Esophagus muscularis mucosa (tissue), 4 donors: Measurements from ENCODE around the gene ESCO1. TPM values are rescaled to one million over a fixed set of nuclear protein-coding genes. Genes with fewer than 3 reads are reported as not detected.
"Not testable (repeated sequence)": the region's sequence is repeated elsewhere in the genome, so short reads cannot be mapped to it uniquely, and the experiment has no call there.

ENCODE experiments used
- DNase-seq: peaks from one replicate; pipeline ENCODE4 v3.0.0-alpha.2; 2017; ENCODE audit errors: extremely low spot score
- H3K27ac ChIP-seq, 4 donors: fragments of 200-600 bp; sonication (generic); replicated peaks in 1 of 4; 1 replicate in 3 of 4; 2 replicates in 1 of 4; pipeline ENCODE4 v1.5.1; 2016 to 2019; ENCODE audit warnings: mild to moderate bottlenecking in 1 of 4
- H3K27me3 ChIP-seq, 4 donors: fragments of 200-600 bp; sonication (generic); one replicate each; pipeline versions ENCODE4 v1.5.1 to v1.6.0; 2016 to 2019
- H3K36me3 ChIP-seq, 4 donors: fragments of 200-600 bp; sonication (generic); one replicate each; pipeline ENCODE4 v1.5.1; 2016 to 2019
- H3K4me1 ChIP-seq, 4 donors: fragments of 200-600 bp; sonication (generic); one replicate each; pipeline ENCODE4 v1.5.1; 2016 to 2019
- H3K4me3 ChIP-seq, 4 donors: fragments of 200-600 bp; sonication (generic); 1 replicate in 2 of 4; 2 replicates in 2 of 4; pipeline ENCODE4 v1.5.1; 2016 to 2019; ENCODE audit warnings: mild to moderate bottlenecking in 4 of 4, moderate library complexity in 1 of 4
- H3K9me3 ChIP-seq, 4 donors: fragments of 200-600 bp; sonication (generic); 1 replicate in 3 of 4; 2 replicates in 1 of 4; pipeline ENCODE4 v1.5.1; 2016 to 2019
- CTCF ChIP-seq, 3 experiments: fragments of 200-600 bp in 2 of 3; fragments of 450-650 bp in 1 of 3; sonication (generic) in 2 of 3; IDR thresholded peaks; one replicate each; pipeline ENCODE4 v1.5.1; 2017 to 2019; ENCODE audit warnings: antibody characterized with exemption in 3 of 3, mild to moderate bottlenecking in 2 of 3, moderate library complexity in 1 of 3
- EP300 ChIP-seq: sonication (generic); formaldehyde crosslinking; IDR thresholded peaks from one replicate; pipeline ENCODE4 v1.6.1; 2017; ENCODE audit warnings: antibody characterized with exemption
- POLR2A ChIP-seq: fragments of 450-650 bp; IDR thresholded peaks from one replicate; pipeline ENCODE4 v1.6.1; 2017; ENCODE audit warnings: antibody characterized with exemption, moderate library complexity, mild to moderate bottlenecking, low read depth
- POLR2AphosphoS5 ChIP-seq, 2 donors: sonication (generic); formaldehyde crosslinking; IDR thresholded peaks; one replicate each; pipeline ENCODE4 v1.6.1; 2017; ENCODE audit warnings: antibody characterized with exemption in 2 of 2
- WGBS: methylation state at CpG from one replicate; pipeline ENCODE4 v1.1.5; 2018; 5-methylcytosine and 5-hydroxymethylcytosine counted together
- intact Hi-C: fragments of 100-400 bp; cut with DNase I; formaldehyde crosslinking; loops from one replicate; pipeline ENCODE4 v1.15.1; 2023
- total RNA-seq, 4 donors: library from RNA; depleted of rRNA; stranded (reverse); fragments of >200 nt; gene quantifications; one replicate each; pipeline versions ENCODE4 v1.1.0 to v1.2.1, GENCODE V29; 2016

Gene ESCO1
- total RNA-seq, 4 donors from 2014 or later: 12.6 to 19.5 (median 15.0) TPM

- TF ChIP-seq CTCF (IDR thresholded peaks at IDR 0.05) (peak in 1 of 3 experiments; percentile 32), POLR2AphosphoS5 (IDR thresholded peaks at IDR 0.05) (no peak)
- intact Hi-C loops: loop anchor here (5.0 to 10.0 kb wide), 2 partner anchors 115 to 142 kb away; partner anchors contain the start of gene MIB1
- Histone ChIP-seq H3K9me3 (no peaks in the 10 kb centered on the region), H3K27me3 (no peaks in the 10 kb centered on the region), H3K4me3 (peak overlapping the region; percentile 71 to 94 (median 76)), H3K27ac (peak overlapping the region; percentile 93 to 97 (median 95)), H3K4me1 (peaks cover 15 to 38% (median 25%) of the 10 kb centered on the region in 4 donors), H3K36me3 (no peaks in the 10 kb centered on the region)
- DNase-seq: peak; percentile 92
- WGBS: 3% methylated on average over 25 of the region's 67 CpGs
Measured at GRCh38 chr18:21599585-21600525, 649 bp downstream of the ESCO1 start.

GRCh38 chr18:21598726-21599584, 1.5 kb downstream of the ESCO1 start:
- 63% methylated on average over 18 of the region's 18 CpGs for WGBS
- Histone ChIP-seq H3K9me3 (no peaks in the 10 kb centered on the region), H3K4me3 (peak overlapping the region; percentile 71 to 94 (median 76)), H3K27ac (peak overlapping the region; percentile 93 to 97 (median 95)), H3K27me3 (no peaks in the 10 kb centered on the region), H3K36me3 (no peaks in the 10 kb centered on the region), H3K4me1 (peaks cover 15 to 38% (median 25%) of the 10 kb centered on the region in 4 donors)
- no peak for TF ChIP-seq CTCF (IDR thresholded peaks at IDR 0.05)
- TF ChIP-seq POLR2A: no peak
- no peak for TF ChIP-seq EP300
- TF ChIP-seq POLR2AphosphoS5 (IDR thresholded peaks at IDR 0.05): no peak
- no peak for DNase-seq
- intact Hi-C loops: no loop called here

GRCh38 chr18:21597620-21598019, 2.9 kb downstream of the ESCO1 start:
- Histone ChIP-seq H3K4me3 (no peak overlapping the region), H3K27ac (no peak overlapping the region), H3K4me1 (peaks cover 15 to 38% (median 25%) of the 10 kb centered on the region in 4 donors), H3K9me3 (no peaks in the 10 kb centered on the region), H3K36me3 (peaks cover 0 to under 1% (median 0%) of the 10 kb centered on the region in 4 donors), H3K27me3 (no peaks in the 10 kb centered on the region)
- intact Hi-C loops: no loop called here
- TF ChIP-seq POLR2A: no peak
- TF ChIP-seq CTCF (IDR thresholded peaks at IDR 0.05): no peak
- TF ChIP-seq POLR2AphosphoS5 (IDR thresholded peaks at IDR 0.05): no peak
- no peak for TF ChIP-seq EP300
- WGBS: 51% methylated on average over 1 of the region's 1 CpG
- no peak for DNase-seq

- TF ChIP-seq POLR2A (no peak), CTCF (IDR thresholded peaks at IDR 0.05) (no peak), EP300 (no peak), POLR2AphosphoS5 (IDR thresholded peaks at IDR 0.05) (no peak)
- DNase-seq: no peak
- peaks cover 0 to 5% (median 2%) of the 10 kb centered on the region in 4 donors for H3K36me3 ChIP-seq
- no peak overlapping the region for H3K4me3 ChIP-seq
- intact Hi-C loops: no loop called here
- peaks cover 6 to 21% (median 11%) of the 10 kb centered on the region in 4 donors for H3K4me1 ChIP-seq
- 99% methylated on average over 4 of the region's 7 CpGs for WGBS
- no peaks in the 10 kb centered on the region for H3K9me3 ChIP-seq
- H3K27ac ChIP-seq: no peak overlapping the region
- H3K27me3 ChIP-seq: no peaks in the 10 kb centered on the region
Measured at GRCh38 chr18:21593540-21594257, 6.8 kb downstream of the ESCO1 start.

- H3K9me3 ChIP-seq, intact Hi-C loops, H3K4me3 ChIP-seq, H3K4me1 ChIP-seq, DNase-seq, H3K36me3 ChIP-seq, H3K27me3 ChIP-seq, H3K27ac ChIP-seq: not testable (repeated sequence)
- WGBS: no CpG with 5 or more reads among the region's 33 CpGs
Measured at GRCh38 chr18:21592361-21592760, 8.1 kb downstream of the ESCO1 start.
